HepG2 (cell line): ENCODE results near the gene CPEB3. TPM values are rescaled to one million over a fixed set of nuclear protein-coding genes. Genes with fewer than 3 reads are reported as not detected.

Experiments used
- AGO1 ChIP-seq: fragments of 200-400 bp; formaldehyde crosslinking; IDR thresholded peaks from 2 replicates; pipeline ENCODE4 v1.6.1; 2017; ENCODE audit warnings: mild to moderate bottlenecking, low read depth, low read length, moderate library complexity; ENCODE audit not compliant: poor library complexity, severe bottlenecking
- FOXA1 ChIP-seq, 2 experiments: fragments of 450-650 bp in 1 of 2; sonication (generic) in 1 of 2; formaldehyde crosslinking in 1 of 2; IDR thresholded peaks; 2 replicates each; pipeline versions ENCODE4 v1.4.0 to v1.6.1; 2016 to 2020; ENCODE audit warnings: missing genetic modification reagents in 1 of 2
- GATAD2A ChIP-seq: IDR thresholded peaks from 2 replicates; pipeline ENCODE4 v1.6.1; 2016
- KMT2B ChIP-seq: IDR thresholded peaks from 2 replicates; pipeline ENCODE4 v1.6.1; 2016; ENCODE audit warnings: missing genetic modification reagents, missing compliant biosample characterization
- POLR2AphosphoS5 ChIP-seq: IDR thresholded peaks from 2 replicates; pipeline ENCODE4 v1.6.1; 2012; ENCODE audit warnings: low read depth, low read length
- RERE ChIP-seq: IDR thresholded peaks from 2 replicates; pipeline ENCODE4 v1.6.1; 2016; ENCODE audit warnings: low read depth, missing genetic modification reagents, missing compliant biosample characterization
- ZFP82 ChIP-seq: sonication (generic); formaldehyde crosslinking; IDR thresholded peaks from 2 replicates; pipeline ENCODE4 v1.5.1; 2020; ENCODE audit warnings: mild to moderate bottlenecking, missing genetic modification reagents, borderline replicate concordance
- ZNF367 ChIP-seq: sonication (generic); formaldehyde crosslinking; IDR thresholded peaks from 2 replicates; pipeline ENCODE4 v1.4.0; 2020; ENCODE audit warnings: missing genetic modification reagents, borderline replicate concordance
- ZNF556 ChIP-seq: sonication (generic); formaldehyde crosslinking; IDR thresholded peaks from 2 replicates; pipeline ENCODE4 v1.4.0; 2020; ENCODE audit warnings: mild to moderate bottlenecking, missing genetic modification reagents, borderline replicate concordance
- ZNF563 ChIP-seq: sonication (generic); formaldehyde crosslinking; IDR thresholded peaks from 2 replicates; pipeline ENCODE4 v1.8.0; 2022; ENCODE audit warnings: mild to moderate bottlenecking, moderate library complexity, missing genetic modification reagents
- ZNF589 ChIP-seq: sonication (generic); formaldehyde crosslinking; conservative IDR thresholded peaks from 2 replicates; pipeline ENCODE4 v1.8.0; 2022; ENCODE audit warnings: mild to moderate bottlenecking, moderate library complexity, missing genetic modification reagents
- ZNF614 ChIP-seq: IDR thresholded peaks from 2 replicates; pipeline ENCODE4 v1.6.1; 2018; ENCODE audit warnings: missing biosample characterization, missing genetic modification reagents, inconsistent platforms, borderline replicate concordance
- ZNF775 ChIP-seq: sonication (generic); formaldehyde crosslinking; IDR thresholded peaks from 2 replicates; pipeline ENCODE4 v1.4.0; 2020; ENCODE audit warnings: missing genetic modification reagents, mild to moderate bottlenecking, moderate library complexity, borderline replicate concordance
- polyA plus RNA-seq, 8 experiments: library from polyadenylated mRNA; depleted of rRNA in 3 of 8; stranded (reverse) in 7 of 8; unstranded in 1 of 8; fragments of >200 nt; fragmentation: Illumina TruSeq in 4 of 8; extraction: Trizol in 4 of 8; gene quantifications; 2 replicates each; pipeline versions ENCODE4 v1.2.1 to v1.2.3, GENCODE V29; 2011 to 2016; ENCODE audit warnings: low read depth in 4 of 8, missing spikeins in 1 of 8, mixed read lengths in 1 of 8; ENCODE audit not compliant: insufficient read depth in 1 of 8
- total RNA-seq, 5 experiments: library from RNA; depleted of rRNA; stranded (reverse); fragments of >200 nt; fragmentation: Illumina TruSeq; extraction: Trizol; gene quantifications; 2 replicates each; pipeline ENCODE4 v1.2.3, GENCODE V29; 2016; ENCODE audit warnings: low read depth in 1 of 5
- TF ChIP-seq, protein P1 (sequence below), 2 experiments: fragments of 450-650 bp in 1 of 2; sonication (generic) in 1 of 2; formaldehyde crosslinking; IDR thresholded peaks; 2 replicates each; pipeline versions ENCODE4 v1.5.0 to v1.8.0; 2020 to 2022; ENCODE audit warnings: mild to moderate bottlenecking in 1 of 2, missing genetic modification reagents in 1 of 2
- TF ChIP-seq, protein P2 (sequence below): sonication (generic); formaldehyde crosslinking; IDR thresholded peaks from 2 replicates; pipeline ENCODE4 v1.4.0; 2020; ENCODE audit warnings: mild to moderate bottlenecking, missing genetic modification reagents

Gene CPEB3
- total and polyA plus RNA-seq, 2 of the 13 experiments (the other 11 are each of a cell fraction or from before 2014, with no cell fraction given): 0.66 to 0.70 TPM

DNA sequence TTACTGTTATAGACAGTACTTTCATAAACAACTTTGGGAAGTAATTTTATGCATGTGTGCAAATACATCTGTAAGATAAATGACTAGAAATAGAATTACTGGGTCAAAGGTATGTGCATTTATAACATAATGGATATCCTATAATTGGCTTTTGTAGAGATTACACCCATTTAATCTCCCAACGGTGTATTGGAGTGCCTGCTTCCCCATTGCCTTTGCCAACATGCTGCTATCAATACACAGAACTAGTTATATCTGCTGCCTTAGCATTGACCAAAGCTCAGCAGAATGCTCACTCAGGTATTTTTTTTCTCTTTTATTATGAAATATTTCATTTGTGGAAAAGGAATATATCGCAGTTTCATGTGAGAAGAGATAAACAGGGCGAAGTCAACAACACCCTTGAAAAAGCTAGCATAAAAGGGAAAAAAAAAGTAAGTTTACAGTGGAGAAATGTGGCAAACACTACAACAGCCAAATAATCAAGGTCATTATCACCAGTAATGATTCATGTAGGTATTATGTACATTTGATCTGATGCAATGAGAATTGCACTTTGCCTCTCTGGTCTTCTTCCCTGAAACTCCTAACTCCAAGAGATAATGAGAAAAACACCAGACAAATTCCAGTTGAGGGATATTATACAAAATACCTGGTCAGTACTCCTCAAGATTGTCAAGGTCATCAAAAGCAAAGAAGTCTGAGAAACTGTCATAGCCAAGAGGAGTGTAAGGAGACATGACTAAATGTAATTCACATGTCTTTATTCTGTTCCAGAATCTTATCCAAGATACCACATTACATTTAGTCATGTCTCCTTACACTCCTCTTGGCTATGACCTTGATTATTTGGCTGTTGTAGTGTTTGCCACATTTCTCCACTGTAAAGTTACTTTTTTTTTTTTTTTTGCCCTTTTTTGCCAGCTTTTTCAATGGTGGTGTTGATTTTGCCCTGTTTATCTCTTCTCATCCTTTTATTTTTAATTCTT is 36.9 kb upstream of the CPEB3 start (continued):
- TF ChIP-seq RERE (CRISPR knock-in tag) (no peak), GATAD2A (peak; percentile 30; the same call in 1 of the 2 replicates), ZNF367 (CRISPR knock-in tag) (no peak), FOXA1 (IDR thresholded peaks at IDR 0.05) (no peak), FOXA1 (CRISPR knock-in tag; IDR thresholded peaks at IDR 0.05) (no peak), KMT2B (CRISPR knock-in tag) (no peak), POLR2AphosphoS5 (no peak), AGO1 (no peak), ZFP82 (CRISPR knock-in tag) (no peak), ZNF563 (no peak), ZNF614 (CRISPR knock-in tag) (no peak), ZNF589 (CRISPR knock-in tag) (no peak), ZNF556 (CRISPR knock-in tag) (no peak), ZNF775 (CRISPR knock-in tag) (no peak)
- TF ChIP-seq, protein P1, sequence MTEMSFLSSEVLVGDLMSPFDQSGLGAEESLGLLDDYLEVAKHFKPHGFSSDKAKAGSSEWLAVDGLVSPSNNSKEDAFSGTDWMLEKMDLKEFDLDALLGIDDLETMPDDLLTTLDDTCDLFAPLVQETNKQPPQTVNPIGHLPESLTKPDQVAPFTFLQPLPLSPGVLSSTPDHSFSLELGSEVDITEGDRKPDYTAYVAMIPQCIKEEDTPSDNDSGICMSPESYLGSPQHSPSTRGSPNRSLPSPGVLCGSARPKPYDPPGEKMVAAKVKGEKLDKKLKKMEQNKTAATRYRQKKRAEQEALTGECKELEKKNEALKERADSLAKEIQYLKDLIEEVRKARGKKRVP (CRISPR knock-in tag; IDR thresholded peaks at IDR 0.05): peak in 1 of 2 experiments; percentile 93; a peak in 2 of 4 replicates
- TF ChIP-seq, protein P2, sequence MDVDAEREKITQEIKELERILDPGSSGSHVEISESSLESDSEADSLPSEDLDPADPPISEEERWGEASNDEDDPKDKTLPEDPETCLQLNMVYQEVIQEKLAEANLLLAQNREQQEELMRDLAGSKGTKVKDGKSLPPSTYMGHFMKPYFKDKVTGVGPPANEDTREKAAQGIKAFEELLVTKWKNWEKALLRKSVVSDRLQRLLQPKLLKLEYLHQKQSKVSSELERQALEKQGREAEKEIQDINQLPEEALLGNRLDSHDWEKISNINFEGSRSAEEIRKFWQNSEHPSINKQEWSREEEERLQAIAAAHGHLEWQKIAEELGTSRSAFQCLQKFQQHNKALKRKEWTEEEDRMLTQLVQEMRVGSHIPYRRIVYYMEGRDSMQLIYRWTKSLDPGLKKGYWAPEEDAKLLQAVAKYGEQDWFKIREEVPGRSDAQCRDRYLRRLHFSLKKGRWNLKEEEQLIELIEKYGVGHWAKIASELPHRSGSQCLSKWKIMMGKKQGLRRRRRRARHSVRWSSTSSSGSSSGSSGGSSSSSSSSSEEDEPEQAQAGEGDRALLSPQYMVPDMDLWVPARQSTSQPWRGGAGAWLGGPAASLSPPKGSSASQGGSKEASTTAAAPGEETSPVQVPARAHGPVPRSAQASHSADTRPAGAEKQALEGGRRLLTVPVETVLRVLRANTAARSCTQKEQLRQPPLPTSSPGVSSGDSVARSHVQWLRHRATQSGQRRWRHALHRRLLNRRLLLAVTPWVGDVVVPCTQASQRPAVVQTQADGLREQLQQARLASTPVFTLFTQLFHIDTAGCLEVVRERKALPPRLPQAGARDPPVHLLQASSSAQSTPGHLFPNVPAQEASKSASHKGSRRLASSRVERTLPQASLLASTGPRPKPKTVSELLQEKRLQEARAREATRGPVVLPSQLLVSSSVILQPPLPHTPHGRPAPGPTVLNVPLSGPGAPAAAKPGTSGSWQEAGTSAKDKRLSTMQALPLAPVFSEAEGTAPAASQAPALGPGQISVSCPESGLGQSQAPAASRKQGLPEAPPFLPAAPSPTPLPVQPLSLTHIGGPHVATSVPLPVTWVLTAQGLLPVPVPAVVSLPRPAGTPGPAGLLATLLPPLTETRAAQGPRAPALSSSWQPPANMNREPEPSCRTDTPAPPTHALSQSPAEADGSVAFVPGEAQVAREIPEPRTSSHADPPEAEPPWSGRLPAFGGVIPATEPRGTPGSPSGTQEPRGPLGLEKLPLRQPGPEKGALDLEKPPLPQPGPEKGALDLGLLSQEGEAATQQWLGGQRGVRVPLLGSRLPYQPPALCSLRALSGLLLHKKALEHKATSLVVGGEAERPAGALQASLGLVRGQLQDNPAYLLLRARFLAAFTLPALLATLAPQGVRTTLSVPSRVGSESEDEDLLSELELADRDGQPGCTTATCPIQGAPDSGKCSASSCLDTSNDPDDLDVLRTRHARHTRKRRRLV (CRISPR knock-in tag): no peak
